OCI-LY1 (cell line): ENCODE measurements around the gene DLX5.

ENCODE experiments used
- CTCF ChIP-seq: fragments of 200-600 bp; sonication (generic), shearing (Covaris generic); IDR thresholded peaks from 2 replicates; pipeline ENCODE4 v1.5.1; 2017; ENCODE audit warnings: mild to moderate bottlenecking, antibody characterized with exemption, low read length, moderate library complexity, mixed read lengths
- EZH2 ChIP-seq: fragments of 200-600 bp; sonication (generic), shearing (Covaris generic); IDR thresholded peaks from 2 replicates; pipeline ENCODE4 v1.8.0; 2017; ENCODE audit warnings: borderline replicate concordance, mixed run types, mild to moderate bottlenecking, antibody characterized with exemption, low read length, moderate library complexity, mixed read lengths

GRCh38 chr7:97013845-97014134 is 10.8 kb downstream of the DLX5 start:
- TF ChIP-seq CTCF (no peak), EZH2 (no peak)
